Stimulated activated CD4-positive, alpha-beta T cell treated with anti-CD3 and anti-CD28 coated beads, Interleukin-15, amount 100 ng/mL, for 48 hours (primary cell): ENCODE data around the gene CCER1.
"Not testable (repeated sequence)": the region's sequence is repeated elsewhere in the genome, so short reads cannot be mapped to it uniquely, and the experiment has no call there.

Source experiments
- DNase-seq, 2 donors: peaks; one replicate each; pipeline ENCODE4 v3.0.0-alpha.2; 2020; ENCODE audit warnings: low read depth in 2 of 2

The CCER1 gene, protein sequence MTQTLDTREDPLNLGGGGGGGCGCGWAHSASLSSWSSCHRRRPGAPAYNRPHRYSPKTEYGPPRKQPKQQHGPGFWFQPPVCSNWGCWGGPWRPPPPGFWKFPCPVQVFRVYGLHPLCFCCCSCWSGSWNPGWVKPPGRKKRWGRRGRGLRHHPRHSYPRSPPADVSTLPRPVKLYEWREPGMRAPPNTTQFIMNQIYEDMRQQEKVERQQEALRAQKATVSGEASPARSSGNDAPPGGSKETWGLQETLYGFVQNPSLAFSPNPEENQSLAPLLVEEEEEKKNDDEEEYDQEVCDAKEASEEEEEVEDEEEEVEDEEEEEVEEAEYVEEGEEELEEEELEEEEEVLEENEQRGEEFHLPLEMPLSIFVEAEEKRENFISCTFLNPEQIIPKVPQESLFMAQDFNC

DNA sequence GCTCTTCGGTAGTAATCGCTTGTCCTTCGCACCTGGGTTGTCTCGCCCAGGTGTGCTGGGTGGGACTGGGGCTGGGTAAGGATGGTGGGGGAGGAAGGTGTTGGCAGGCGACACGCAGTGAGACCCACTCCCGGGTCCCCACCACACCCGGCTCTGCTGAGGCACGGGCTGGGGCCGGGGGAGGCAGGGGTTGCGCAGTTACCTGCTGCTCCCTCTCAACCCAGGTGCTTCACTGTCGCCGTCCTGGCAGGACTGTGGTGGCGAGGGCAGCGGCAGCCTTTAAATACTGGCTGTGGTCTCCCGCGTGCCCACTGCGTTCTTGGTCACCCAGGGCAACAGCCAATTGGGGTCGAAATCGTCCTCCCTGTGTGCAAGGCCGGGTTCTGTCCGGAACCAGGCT, at the start of gene CCER1:
CCER1 (minus strand) TSS at position 256 of the 400 bp plus-strand sequence. CDS start 434 bp downstream, outside the sequence.
- no peak for DNase-seq

DNA sequence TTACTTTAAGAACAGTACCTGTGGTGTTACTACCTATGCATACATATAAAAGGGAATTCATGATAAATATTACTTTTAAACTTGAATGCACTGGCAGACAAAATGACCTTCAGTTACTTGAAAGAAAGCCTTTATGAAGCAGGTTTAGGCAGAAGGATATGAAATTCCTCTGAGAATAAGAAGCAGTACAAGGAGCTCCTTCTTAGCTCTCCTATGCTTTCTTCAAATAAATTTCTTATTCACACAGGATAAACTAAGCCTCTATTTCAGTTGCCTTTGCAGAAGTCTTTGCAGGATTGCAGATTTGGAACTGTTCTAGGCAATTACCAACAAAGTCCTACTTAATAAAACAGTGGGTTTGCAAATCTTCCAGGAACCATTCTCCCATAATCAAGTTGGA, 48.8 kb upstream of the CCER1 start:
- DNase-seq, result no peak

DNA sequence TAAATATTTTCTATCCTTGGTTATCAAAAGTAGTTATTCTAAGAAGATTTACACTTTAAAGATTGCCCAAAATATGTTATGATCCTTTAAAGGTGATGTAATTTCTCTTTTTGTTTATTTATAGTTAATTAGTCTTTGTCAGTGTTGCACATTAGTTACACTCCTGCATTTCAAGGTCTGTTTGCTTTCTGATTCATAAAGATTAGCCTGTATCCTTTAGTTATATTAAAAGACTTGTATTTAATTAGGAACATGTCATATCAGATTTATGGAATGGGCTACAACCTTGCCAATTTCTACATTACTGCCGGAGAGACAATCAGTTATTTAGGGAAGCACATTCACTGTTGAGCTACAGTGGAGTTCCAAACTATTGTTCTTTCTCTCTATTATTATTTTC, 46.3 kb upstream of the CCER1 start:
- no peak for DNase-seq

DNA sequence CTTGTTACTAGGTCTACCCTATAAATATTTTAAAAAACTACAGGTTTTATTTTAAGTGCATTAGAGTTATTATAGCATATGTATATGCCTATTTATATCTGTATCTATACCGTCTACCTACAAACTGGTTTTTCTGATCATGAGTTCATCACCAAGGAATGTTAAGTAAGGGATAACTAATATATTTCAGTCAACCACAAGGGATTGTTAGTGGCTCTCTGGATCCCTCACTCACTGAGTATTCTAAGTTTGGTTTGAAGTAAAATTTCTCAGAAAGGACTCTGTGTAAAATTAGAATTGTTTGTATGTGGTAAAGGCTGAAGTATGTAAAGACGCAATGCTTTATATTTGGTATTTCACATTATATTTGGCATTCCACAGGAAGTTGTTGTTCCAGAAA, 45.0 kb upstream of the CCER1 start:
- no peak for DNase-seq

DNA sequence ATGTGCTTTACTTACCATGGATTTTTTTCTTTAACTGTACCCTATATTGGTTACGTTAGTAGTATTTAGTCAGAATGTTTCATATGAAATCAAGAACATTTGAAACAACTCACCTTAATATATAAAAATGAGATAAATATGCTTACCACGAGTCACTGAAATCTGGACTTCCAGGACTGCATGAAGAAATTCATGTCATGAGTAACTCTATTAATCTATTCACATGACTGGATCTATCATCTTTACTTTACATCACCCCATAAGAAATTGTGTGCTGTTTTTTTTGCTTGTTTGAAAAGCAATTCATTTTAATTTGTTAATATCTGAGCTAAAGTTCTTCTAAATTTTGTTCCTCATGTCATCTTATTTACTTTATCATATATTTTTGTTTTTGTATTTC, 44.6 kb upstream of the CCER1 start:
- DNase-seq, result no peak

DNA sequence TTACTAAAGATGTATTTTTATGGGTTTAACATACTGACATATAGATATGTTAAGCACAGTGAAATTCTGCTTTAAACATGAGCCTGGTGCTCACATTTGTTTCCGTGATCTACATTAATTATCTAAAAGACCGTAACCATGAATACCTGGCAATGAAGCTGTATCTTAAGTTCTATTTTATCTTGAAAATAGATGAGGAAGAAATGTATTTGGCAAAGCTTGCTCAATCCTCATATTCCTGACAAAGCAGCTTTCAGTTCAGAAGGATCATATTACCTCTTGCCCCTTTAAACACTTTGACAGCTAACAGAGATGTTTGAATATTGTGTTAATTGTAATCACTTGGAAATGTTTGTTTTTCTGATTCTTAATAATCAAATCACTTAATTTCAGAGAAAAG, 40.0 kb upstream of the CCER1 start:
- no peak for DNase-seq

DNA sequence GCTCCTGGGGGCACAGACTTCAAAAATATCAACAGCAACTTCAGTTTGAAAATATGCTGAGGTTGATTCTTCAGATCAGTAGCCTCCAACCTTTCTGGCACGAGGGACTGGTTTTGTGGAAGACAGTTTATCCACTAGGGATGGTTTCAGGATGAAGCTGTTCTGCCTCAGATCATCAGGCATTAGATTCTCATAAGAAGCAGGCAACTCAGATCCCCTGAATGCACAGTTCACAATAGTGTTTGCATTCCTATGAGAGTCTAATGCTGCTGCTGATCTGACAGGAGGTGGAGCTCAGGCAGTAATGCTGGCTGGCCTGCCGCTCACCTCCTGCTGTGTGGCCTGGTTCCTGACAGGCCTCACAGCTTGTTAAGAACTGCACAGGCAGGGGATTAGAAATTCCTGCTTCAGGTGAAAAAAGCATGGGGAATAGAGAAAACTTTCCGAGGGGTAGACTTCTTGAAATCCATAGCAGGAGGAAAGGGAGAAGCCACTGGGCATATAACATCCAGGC, 37.0 kb upstream of the CCER1 start:
- no peak for DNase-seq

DNA sequence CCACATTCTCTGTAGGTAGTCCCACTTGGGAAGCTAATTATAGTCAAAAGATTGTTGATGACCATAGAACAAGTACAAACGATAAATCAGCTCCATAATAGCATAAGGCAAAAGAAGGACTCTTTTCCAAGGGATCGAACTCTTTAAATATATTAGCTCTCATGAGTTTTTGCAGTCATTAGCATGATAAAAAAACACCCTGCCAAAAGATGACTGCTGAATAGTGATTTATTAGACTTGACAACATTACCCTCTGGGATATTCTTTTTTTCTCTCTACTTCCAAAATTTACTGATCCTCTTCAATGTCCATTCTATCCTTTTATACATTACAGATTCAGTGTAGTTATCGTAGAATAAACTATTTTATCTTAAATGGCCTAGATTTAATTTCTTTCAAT, 35.6 kb upstream of the CCER1 start:
- DNase-seq, result no peak

DNA sequence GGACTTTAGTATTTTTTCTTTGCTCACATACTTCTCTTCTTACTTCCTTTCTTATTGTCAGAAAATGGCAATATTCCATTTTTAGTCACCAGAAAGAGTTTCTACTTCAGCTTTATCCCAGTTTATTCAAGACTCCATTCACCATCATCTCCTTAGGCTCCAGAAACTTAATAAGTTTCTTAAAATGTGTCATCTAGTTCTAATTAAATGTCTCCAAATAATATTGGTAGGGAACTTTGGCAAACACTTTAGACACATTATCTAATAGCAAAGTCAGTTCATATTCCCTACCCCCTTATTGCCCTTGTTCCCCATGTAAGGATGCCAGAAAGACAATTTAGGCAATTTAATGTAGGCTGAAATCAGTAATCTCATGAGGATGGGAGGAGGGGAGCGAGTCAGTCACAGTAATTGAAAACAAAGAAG, 34.7 kb upstream of the CCER1 start:
- DNase-seq, result no peak

DNA sequence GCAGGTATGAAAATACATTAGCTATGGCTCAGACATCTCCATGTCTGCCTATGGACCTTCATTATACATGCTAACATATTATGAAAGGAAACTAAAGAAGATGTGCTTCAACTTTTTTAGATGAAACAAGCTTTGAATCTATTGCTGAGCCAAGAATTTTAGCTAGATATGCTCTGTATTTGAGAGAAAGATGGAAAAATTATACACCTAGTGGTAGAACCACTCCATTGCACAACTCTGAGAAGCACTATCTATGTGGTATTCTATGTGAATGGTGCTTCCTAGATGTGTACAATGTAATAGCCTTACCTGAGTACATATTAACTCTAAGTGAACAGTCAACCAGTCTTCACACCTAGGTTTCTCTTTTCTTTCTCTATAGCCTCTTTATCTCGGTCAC, 32.5 kb upstream of the CCER1 start:
- DNase-seq, result no peak

DNA sequence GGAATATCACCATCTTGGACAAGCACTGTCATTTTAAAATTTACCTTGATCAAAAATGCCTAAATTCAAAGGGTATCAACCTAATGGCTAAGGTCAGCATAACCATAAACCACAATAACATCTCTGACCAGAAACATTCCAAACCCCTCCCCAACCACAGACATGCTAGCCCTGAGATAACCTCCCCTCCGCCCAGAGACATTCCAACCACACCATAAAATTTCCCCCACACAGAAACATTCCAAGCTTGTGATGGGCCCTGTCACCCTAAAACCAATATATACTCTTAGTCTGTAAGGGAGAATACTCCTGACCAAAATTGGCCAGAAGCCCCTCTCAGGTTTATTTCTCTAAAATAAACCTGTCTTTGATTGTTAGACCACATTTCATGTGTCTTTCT, 32.1 kb upstream of the CCER1 start:
- DNase-seq, result no peak

DNA sequence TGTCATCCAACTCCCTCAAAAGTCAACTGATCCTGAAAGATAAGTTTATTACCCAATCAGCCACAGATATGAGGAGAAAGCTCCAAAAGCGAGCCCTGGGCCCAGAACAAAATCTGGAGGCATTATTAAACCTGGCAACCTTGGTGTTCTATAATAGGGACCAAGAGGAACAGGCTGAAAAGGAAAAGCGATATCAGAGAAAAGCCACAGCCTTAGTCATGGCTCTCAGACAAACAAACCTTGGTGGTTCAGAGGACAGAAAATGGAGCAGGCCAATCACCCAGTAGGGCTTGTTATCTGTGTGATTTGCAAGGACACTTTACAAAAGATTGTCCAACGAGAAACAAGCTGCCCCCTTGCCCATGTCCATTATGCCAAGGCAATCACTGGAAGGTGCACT, 30.4 kb upstream of the CCER1 start:
- not testable (repeated sequence) for DNase-seq

DNA sequence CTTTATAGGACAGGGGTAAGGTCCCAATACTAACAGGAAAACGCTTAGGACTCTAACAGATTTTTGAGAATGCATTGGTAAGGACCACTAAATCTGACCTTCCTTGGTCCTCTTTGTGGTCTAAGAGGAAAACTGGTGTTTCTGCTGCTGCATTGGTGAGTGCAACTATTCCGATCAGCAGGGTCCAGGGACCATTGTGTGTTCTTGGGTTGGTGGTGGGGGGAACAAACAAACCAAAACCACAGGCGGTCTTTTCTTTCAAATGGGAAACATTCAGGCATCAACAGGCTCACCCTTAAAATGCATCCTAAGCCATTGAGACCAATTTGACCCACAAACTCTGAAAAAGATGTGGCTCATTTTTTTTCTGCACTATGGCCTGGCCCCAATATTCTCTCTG, 29.1 kb upstream of the CCER1 start:
- no peak for DNase-seq

DNA sequence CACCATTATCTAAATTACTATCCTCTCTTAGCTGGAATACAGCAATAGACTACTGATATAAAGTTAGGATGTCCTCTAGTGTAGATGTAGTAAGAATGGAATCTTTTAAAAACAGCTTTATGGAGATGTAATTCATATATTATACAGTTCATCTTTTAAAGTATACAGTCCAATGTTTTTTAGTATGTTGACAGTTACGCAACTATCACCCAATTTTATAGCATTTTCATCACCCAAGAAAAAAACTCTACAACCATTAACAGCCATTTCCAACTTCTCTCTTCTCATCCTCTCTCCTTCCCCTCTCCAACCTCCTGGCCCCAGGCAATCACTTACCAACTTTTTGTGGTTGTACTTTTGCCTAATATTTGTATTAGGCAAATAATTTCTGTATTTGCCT, 27.2 kb upstream of the CCER1 start:
- DNase-seq, result no peak

DNA sequence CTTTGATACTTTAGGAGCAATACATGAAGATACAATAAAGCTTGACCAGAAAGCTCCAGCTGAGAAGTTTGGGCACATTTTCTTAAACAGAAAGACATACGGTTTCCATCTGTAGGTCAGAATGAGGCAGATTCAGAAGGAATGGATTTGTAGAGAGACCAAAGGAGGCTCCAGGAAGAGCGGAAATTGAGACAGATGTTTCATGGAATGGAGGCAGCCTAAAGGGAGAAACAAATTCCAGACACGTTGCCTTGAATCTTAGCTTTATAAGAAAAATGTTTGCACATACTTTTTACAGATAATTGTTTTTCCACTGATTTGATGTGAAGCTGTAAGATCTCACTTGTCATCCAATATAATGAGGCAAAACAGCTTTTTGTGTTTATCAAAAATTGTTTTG, 25.0 kb upstream of the CCER1 start:
- DNase-seq, result no peak

DNA sequence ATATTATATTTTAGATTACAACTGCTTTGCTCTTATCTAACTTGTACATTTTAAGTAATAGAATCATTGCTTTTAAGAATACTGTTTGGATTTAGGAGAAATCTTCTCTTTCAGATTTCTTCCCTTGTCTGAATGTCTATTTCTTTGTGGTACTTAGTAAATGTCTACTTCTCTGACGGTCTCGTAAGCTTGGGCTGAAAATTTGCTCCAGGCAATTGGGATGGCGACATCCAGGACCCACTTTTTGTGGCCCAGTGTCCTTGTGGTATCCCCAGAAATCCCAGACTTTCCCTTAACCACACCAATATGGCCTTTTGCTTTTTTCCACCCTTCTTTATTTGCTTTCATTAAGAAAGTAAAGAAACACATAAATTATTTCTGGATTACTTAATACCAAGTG, 24.0 kb upstream of the CCER1 start:
- DNase-seq, result no peak

DNA sequence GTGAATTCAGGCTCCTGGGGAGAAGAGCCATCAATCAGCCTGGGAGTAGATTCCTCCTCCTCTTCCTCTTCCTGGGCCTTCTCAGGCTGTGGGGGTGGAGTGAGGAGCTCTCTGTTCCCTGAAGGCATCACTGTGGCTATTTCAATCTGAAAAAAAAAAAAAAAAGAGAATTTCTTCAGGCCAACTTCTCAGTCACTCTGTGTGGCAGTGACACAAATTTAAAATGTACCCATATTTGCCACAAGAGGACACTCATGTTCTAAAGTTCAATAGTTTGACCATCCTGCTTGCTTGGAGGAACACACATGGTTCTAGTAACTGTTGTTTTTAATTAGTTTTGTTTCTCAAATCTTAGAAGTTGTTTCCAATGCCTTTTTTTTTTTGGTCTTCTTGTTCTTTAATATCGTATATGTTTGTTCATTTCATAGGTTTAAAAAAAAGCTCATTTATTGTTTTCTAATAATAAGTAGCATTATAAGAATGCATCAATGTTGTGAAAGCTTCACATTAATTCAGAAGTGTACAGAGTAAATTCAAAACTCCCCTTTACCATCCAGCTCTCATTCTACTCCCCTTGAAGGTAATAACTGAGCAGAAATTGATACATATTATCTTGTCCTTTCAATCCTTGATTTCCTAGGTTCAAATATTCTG, 23.3 kb upstream of the CCER1 start:
- no peak for DNase-seq

DNA sequence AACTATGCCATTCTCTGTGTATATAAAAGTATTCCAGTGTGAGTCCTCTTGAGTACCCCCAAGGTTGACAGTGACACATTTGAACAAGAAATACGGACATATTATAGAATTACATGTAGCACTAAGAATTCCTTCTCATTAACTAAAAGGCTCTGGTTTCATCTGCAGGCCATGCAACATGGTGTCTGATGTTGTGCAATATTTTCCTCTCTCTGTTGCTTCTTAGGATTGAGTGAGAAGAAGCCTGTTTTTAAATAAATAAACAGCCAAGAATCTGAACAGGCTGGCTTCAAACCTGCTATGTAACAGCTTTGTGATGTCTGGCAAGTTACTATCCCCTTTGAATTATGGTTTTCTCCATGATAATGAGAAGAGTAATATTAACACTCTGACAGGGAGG, 22.2 kb upstream of the CCER1 start:
- DNase-seq, result no peak

DNA sequence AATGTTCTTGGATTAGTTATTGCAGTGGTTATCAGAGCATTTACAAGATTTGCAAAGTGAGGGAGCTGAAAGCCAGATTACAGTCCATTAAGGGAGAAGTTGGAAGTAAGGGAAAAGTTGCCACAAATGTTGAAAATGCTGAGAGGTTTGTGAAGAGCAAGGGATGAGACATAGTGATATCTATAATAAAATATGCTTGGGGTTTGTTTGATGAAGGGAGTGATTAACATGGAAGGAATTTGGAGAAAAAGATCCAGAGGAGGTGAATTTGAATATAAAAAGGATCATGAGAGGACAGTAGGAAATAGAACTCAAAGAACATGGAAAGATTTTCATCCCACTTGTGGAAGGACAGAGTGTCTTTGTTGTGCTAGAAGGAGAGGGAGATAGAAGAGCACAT, 19.3 kb upstream of the CCER1 start:
- no peak for DNase-seq

DNA sequence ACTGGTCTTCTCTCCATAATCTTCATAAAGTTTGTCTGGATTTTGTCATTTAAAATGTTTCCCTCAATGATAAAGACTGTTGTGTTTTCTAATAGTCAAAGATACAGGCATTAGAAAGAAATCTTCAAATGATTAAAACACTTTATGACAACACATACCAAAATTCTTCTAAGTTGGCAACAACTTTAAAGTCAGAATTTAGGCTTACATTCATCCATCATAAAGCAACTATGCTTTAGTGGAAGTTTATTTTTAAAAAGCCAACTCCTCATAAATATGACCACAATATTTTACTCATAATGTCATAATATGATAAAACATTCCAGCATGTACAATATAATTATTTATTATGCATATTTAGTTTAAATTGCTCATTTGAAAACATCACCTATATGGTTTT, 17.2 kb upstream of the CCER1 start:
- DNase-seq, result no peak

DNA sequence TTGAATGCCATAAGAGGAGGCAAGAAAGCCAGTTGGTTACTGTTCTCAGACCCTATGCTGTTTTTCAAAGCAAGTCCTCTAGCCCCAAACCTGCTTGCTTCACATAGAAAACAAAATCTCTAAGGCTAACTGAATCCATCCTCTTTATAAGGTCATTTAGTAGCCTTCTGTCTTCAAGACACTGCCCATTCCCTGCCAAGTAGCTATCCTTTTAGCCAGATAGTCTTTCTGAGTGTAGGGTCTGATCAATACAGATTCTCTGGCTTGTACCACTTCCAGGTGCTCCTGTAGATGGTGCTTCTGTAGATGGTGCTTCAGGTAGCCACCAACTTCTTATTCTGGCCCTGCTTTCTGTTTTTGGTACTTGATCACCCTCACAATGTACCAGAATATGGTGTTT, 15.9 kb upstream of the CCER1 start:
- DNase-seq, result no peak

DNA sequence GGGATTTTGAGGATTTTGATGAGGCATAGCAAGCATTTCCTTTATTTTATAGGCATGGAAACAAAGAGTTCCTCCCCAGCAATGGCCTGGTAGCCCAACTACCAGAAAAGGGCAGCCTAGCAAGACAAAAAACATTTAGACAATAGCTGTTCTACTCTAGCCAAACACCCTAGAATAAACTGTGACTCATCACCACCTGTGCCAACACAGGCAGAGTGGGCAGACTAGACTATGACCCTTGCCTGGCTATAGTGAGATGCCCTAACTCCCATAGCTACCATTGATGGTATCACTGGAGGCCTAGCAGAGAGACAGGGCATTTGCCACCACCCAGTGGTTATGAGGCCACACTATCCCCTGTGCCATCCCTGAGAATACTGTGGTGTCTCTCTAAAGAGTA, 15.5 kb upstream of the CCER1 start:
- DNase-seq, result no peak

DNA sequence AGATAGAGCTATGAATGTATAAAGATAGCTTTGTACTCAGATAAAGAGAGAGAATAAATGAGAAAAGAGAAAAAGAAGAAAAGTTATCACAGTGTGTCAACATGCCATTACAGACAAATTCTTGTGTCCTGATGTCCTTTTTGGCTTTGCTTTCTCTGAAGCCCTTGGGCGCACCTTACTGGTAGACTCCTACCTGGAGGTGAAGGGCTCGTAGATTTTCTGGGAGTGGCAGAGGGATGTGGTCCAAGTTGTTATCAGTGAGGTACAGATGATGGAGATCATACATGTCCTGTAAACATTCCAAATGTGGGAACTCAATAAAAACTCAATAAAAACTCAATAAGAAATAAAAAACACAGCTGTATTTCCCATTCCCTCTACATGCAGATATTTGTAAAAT, 14.9 kb upstream of the CCER1 start:
- no peak for DNase-seq
